ENCODE results near the gene ALPK1.

Gene ALPK1

GRCh38 chr4:112329672-112330375, 32.7 kb downstream of the ALPK1 start:
- 73 to 100% methylated on average over 1 to 2 of the region's 5 CpGs for WGBS, 2 experiments (ENCODE audit: insufficient coverage in 2 of 2)
- H3K9me3 ChIP-seq (ENCODE audit: control insufficient read depth, low read length): no peaks in the 10 kb centered on the region
- H3K36me3 ChIP-seq (ENCODE audit: control insufficient read depth, insufficient read depth, low read length): no peaks in the 10 kb centered on the region
- no peak overlapping the region for H3K4me3 ChIP-seq (ENCODE audit: extremely low read depth, insufficient read depth, low read length, poor library complexity, severe bottlenecking)
- no peaks in the 10 kb centered on the region for H3K4me1 ChIP-seq (ENCODE audit: control insufficient read depth, insufficient read depth, low read length, poor library complexity, severe bottlenecking)
- H3K27ac ChIP-seq (ENCODE audit: low read depth, low read length, severe bottlenecking): no peak overlapping the region

- 90 to 92% methylated on average over 2 to 4 of the region's 4 CpGs for WGBS, 2 experiments (ENCODE audit: insufficient coverage in 2 of 2)
- Histone ChIP-seq H3K27ac (ENCODE audit: low read depth, low read length, severe bottlenecking) (no peak overlapping the region), H3K36me3 (ENCODE audit: control insufficient read depth, insufficient read depth, low read length) (no peaks in the 10 kb centered on the region), H3K4me3 (ENCODE audit: extremely low read depth, insufficient read depth, low read length, poor library complexity, severe bottlenecking) (no peak overlapping the region), H3K9me3 (ENCODE audit: control insufficient read depth, low read length) (no peaks in the 10 kb centered on the region), H3K4me1 (ENCODE audit: control insufficient read depth, insufficient read depth, low read length, poor library complexity, severe bottlenecking) (no peaks in the 10 kb centered on the region)
Measured at GRCh38 chr4:112330921-112331320, 33.8 kb downstream of the ALPK1 start.

- H3K36me3 ChIP-seq (ENCODE audit: control insufficient read depth, insufficient read depth, low read length): no peaks in the 10 kb centered on the region
- H3K27ac ChIP-seq (ENCODE audit: low read depth, low read length, severe bottlenecking): no peak overlapping the region
- H3K4me3 ChIP-seq (ENCODE audit: extremely low read depth, insufficient read depth, low read length, poor library complexity, severe bottlenecking): no peak overlapping the region
- no peaks in the 10 kb centered on the region for H3K4me1 ChIP-seq (ENCODE audit: control insufficient read depth, insufficient read depth, low read length, poor library complexity, severe bottlenecking)
- H3K9me3 ChIP-seq (ENCODE audit: control insufficient read depth, low read length): no peaks in the 10 kb centered on the region
Measured at GRCh38 chr4:112332398-112332797, 35.2 kb downstream of the ALPK1 start.

- Histone ChIP-seq H3K9me3 (ENCODE audit: control insufficient read depth, low read length) (no peaks in the 10 kb centered on the region), H3K4me1 (ENCODE audit: control insufficient read depth, insufficient read depth, low read length, poor library complexity, severe bottlenecking) (no peaks in the 10 kb centered on the region), H3K4me3 (ENCODE audit: extremely low read depth, insufficient read depth, low read length, poor library complexity, severe bottlenecking) (no peak overlapping the region), H3K27ac (ENCODE audit: low read depth, low read length, severe bottlenecking) (no peak overlapping the region), H3K36me3 (ENCODE audit: control insufficient read depth, insufficient read depth, low read length) (no peaks in the 10 kb centered on the region)
- WGBS, 2 experiments (ENCODE audit: insufficient coverage in 2 of 2): 35 to 43% methylated on average over 2 to 3 of the region's 6 CpGs
Measured at GRCh38 chr4:112340023-112340422, 42.9 kb downstream of the ALPK1 start.

- no peaks in the 10 kb centered on the region for H3K36me3 ChIP-seq (ENCODE audit: control insufficient read depth, insufficient read depth, low read length)
- no peaks in the 10 kb centered on the region for H3K4me1 ChIP-seq (ENCODE audit: control insufficient read depth, insufficient read depth, low read length, poor library complexity, severe bottlenecking)
- no peak overlapping the region for H3K4me3 ChIP-seq (ENCODE audit: extremely low read depth, insufficient read depth, low read length, poor library complexity, severe bottlenecking)
- 81 to 100% methylated on average over 1 to 2 of the region's 5 CpGs for WGBS, 2 experiments (ENCODE audit: insufficient coverage in 2 of 2)
- no peak overlapping the region for H3K27ac ChIP-seq (ENCODE audit: low read depth, low read length, severe bottlenecking)
- no peaks in the 10 kb centered on the region for H3K9me3 ChIP-seq (ENCODE audit: control insufficient read depth, low read length)
Measured at GRCh38 chr4:112341033-112341432, 43.9 kb downstream of the ALPK1 start.

GRCh38 chr4:112343330-112344080, 46.3 kb downstream of the ALPK1 start:
- Histone ChIP-seq H3K4me3 (ENCODE audit: extremely low read depth, insufficient read depth, low read length, poor library complexity, severe bottlenecking) (no peak overlapping the region), H3K4me1 (ENCODE audit: control insufficient read depth, insufficient read depth, low read length, poor library complexity, severe bottlenecking) (no peaks in the 10 kb centered on the region)
- 13 to 39% methylated on average over 2 to 4 of the region's 10 CpGs for WGBS, 2 experiments (ENCODE audit: insufficient coverage in 2 of 2)

GRCh38 chr4:112348488-112349158, 51.5 kb downstream of the ALPK1 start:
- H3K27ac ChIP-seq (ENCODE audit: low read depth, low read length, severe bottlenecking): no peak overlapping the region
- no peak overlapping the region for H3K4me3 ChIP-seq (ENCODE audit: extremely low read depth, insufficient read depth, low read length, poor library complexity, severe bottlenecking)
- H3K9me3 ChIP-seq (ENCODE audit: control insufficient read depth, low read length): no peaks in the 10 kb centered on the region
- H3K4me1 ChIP-seq (ENCODE audit: control insufficient read depth, insufficient read depth, low read length, poor library complexity, severe bottlenecking): no peaks in the 10 kb centered on the region
- WGBS, 2 experiments (ENCODE audit: insufficient coverage in 2 of 2): 29 to 49% methylated on average over 6 to 10 of the region's 11 CpGs
- no peaks in the 10 kb centered on the region for H3K36me3 ChIP-seq (ENCODE audit: control insufficient read depth, insufficient read depth, low read length)

More at GRCh38 chr4:112343330-112344080, 46.3 kb downstream of the ALPK1 start:
- no peaks in the 10 kb centered on the region for H3K9me3 ChIP-seq (ENCODE audit: control insufficient read depth, low read length)
- no peaks in the 10 kb centered on the region for H3K36me3 ChIP-seq (ENCODE audit: control insufficient read depth, insufficient read depth, low read length)
- H3K27ac ChIP-seq (ENCODE audit: low read depth, low read length, severe bottlenecking): no peak overlapping the region

- no peaks in the 10 kb centered on the region for H3K4me1 ChIP-seq (ENCODE audit: control insufficient read depth, insufficient read depth, low read length, poor library complexity, severe bottlenecking)
- no peaks in the 10 kb centered on the region for H3K9me3 ChIP-seq (ENCODE audit: control insufficient read depth, low read length)
Measured at GRCh38 chr4:112352736-112353135, 55.6 kb downstream of the ALPK1 start.

GRCh38 chr4:112355662-112356061, 58.5 kb downstream of the ALPK1 start:
- no peaks in the 10 kb centered on the region for H3K36me3 ChIP-seq (ENCODE audit: control insufficient read depth, insufficient read depth, low read length)
- H3K4me3 ChIP-seq (ENCODE audit: extremely low read depth, insufficient read depth, low read length, poor library complexity, severe bottlenecking): no peak overlapping the region
- no peaks in the 10 kb centered on the region for H3K4me1 ChIP-seq (ENCODE audit: control insufficient read depth, insufficient read depth, low read length, poor library complexity, severe bottlenecking)
- H3K27ac ChIP-seq (ENCODE audit: low read depth, low read length, severe bottlenecking): no peak overlapping the region
- WGBS, 2 experiments (ENCODE audit: insufficient coverage in 2 of 2): 94% methylated on average over 18 to 20 of the region's 20 CpGs
- H3K9me3 ChIP-seq (ENCODE audit: control insufficient read depth, low read length): no peaks in the 10 kb centered on the region

More at GRCh38 chr4:112352736-112353135, 55.6 kb downstream of the ALPK1 start:
- H3K4me3 ChIP-seq (ENCODE audit: extremely low read depth, insufficient read depth, low read length, poor library complexity, severe bottlenecking): no peak overlapping the region
- H3K36me3 ChIP-seq (ENCODE audit: control insufficient read depth, insufficient read depth, low read length): no peaks in the 10 kb centered on the region
- no peak overlapping the region for H3K27ac ChIP-seq (ENCODE audit: low read depth, low read length, severe bottlenecking)

GRCh38 chr4:112357453-112357852, 60.3 kb downstream of the ALPK1 start:
- WGBS, 2 experiments (ENCODE audit: insufficient coverage in 2 of 2): 94 to 97% methylated on average over 9 to 11 of the region's 11 CpGs
- Histone ChIP-seq H3K27ac (ENCODE audit: low read depth, low read length, severe bottlenecking) (no peak overlapping the region), H3K4me1 (ENCODE audit: control insufficient read depth, insufficient read depth, low read length, poor library complexity, severe bottlenecking) (no peaks in the 10 kb centered on the region), H3K4me3 (ENCODE audit: extremely low read depth, insufficient read depth, low read length, poor library complexity, severe bottlenecking) (no peak overlapping the region), H3K9me3 (ENCODE audit: control insufficient read depth, low read length) (peaks cover 4% of the 10 kb centered on the region), H3K36me3 (ENCODE audit: control insufficient read depth, insufficient read depth, low read length) (no peaks in the 10 kb centered on the region)

- no peak overlapping the region for H3K27ac ChIP-seq (ENCODE audit: low read depth, low read length, severe bottlenecking)
- H3K36me3 ChIP-seq (ENCODE audit: control insufficient read depth, insufficient read depth, low read length): no peaks in the 10 kb centered on the region
- H3K9me3 ChIP-seq (ENCODE audit: control insufficient read depth, low read length): peaks cover 4% of the 10 kb centered on the region
- H3K4me3 ChIP-seq (ENCODE audit: extremely low read depth, insufficient read depth, low read length, poor library complexity, severe bottlenecking): no peak overlapping the region
- H3K4me1 ChIP-seq (ENCODE audit: control insufficient read depth, insufficient read depth, low read length, poor library complexity, severe bottlenecking): no peaks in the 10 kb centered on the region
- WGBS, 2 experiments (ENCODE audit: insufficient coverage in 2 of 2): 87 to 89% methylated on average over 14 of the region's 14 CpGs
Measured at GRCh38 chr4:112357897-112358296, 60.7 kb downstream of the ALPK1 start.
